Measurements from ENCODE around the gene INTS15.

INTS15 gene

GRCh38 chr7:6642239-6642839, 52.5 kb downstream of the INTS15 start:
- Histone ChIP-seq H3K9me3 (no peaks in the 10 kb centered on the region), H3K27ac (no peak overlapping the region), H3K4me3 (no peak overlapping the region), H3K36me3 (peaks cover 37 to 72% (median 57%) of the 10 kb centered on the region in 3 donors), H3K4me1 (peaks cover 0 to 31% (median 13%) of the 10 kb centered on the region in 4 donors), H3K27me3 (no peaks in the 10 kb centered on the region)
- intact Hi-C loops (cut with DNase I; ENCODE audit: low total_unique reads), result loop anchor here (10.0 kb wide), 1 partner anchor 72 kb away; no protein-coding TSS in a partner anchor
- DNase-seq, result peak in 1 of 2 donors; percentile 57
- no peak for TF ChIP-seq CTCF (IDR thresholded peaks at IDR 0.05)

GRCh38 chr7:6642861-6643640, 53.2 kb downstream of the INTS15 start:
- Histone ChIP-seq H3K36me3 (peaks cover 37 to 79% (median 64%) of the 10 kb centered on the region in 3 donors), H3K9me3 (no peaks in the 10 kb centered on the region), H3K27me3 (no peaks in the 10 kb centered on the region), H3K27ac (no peak overlapping the region), H3K4me3 (no peak overlapping the region), H3K4me1 (peaks cover 0 to 25% (median 9%) of the 10 kb centered on the region in 4 donors)
- intact Hi-C loops (cut with DNase I; ENCODE audit: low total_unique reads), result loop anchor here (10.0 kb wide), 1 partner anchor 72 kb away; no protein-coding TSS in a partner anchor
- peak in 1 of 2 donors; percentile 66 for DNase-seq
- TF ChIP-seq CTCF (IDR thresholded peaks at IDR 0.05), result no peak

GRCh38 chr7:6643915-6644625, 54.2 kb downstream of the INTS15 start:
- intact Hi-C loops (cut with DNase I; ENCODE audit: low total_unique reads), result loop anchor here (10.0 kb wide), 1 partner anchor 71 kb away; no protein-coding TSS in a partner anchor
- no peak overlapping the region for H3K4me3 ChIP-seq
- H3K27me3 ChIP-seq, result no peaks in the 10 kb centered on the region
- peaks cover 37 to 89% (median 73%) of the 10 kb centered on the region in 3 donors for H3K36me3 ChIP-seq
- peak in 1 of 2 donors; percentile 57 for DNase-seq
- TF ChIP-seq CTCF (IDR thresholded peaks at IDR 0.05), result no peak
- no peak overlapping the region for H3K27ac ChIP-seq
- peaks cover 0 to 15% (median 0%) of the 10 kb centered on the region in 4 donors for H3K4me1 ChIP-seq
- H3K9me3 ChIP-seq, result no peaks in the 10 kb centered on the region

GRCh38 chr7:6644728-6645127, 54.9 kb downstream of the INTS15 start:
- TF ChIP-seq CTCF (IDR thresholded peaks at IDR 0.05), result no peak
- Histone ChIP-seq H3K27me3 (no peaks in the 10 kb centered on the region), H3K27ac (no peak overlapping the region), H3K4me3 (no peak overlapping the region), H3K36me3 (peaks cover 37 to 96% (median 80%) of the 10 kb centered on the region in 3 donors), H3K9me3 (no peaks in the 10 kb centered on the region), H3K4me1 (peaks cover 0 to 9% (median 0%) of the 10 kb centered on the region in 4 donors)
- no peak for DNase-seq
- intact Hi-C loops (cut with DNase I; ENCODE audit: low total_unique reads), result loop anchor here (10.0 kb wide), 1 partner anchor 70 kb away; no protein-coding TSS in a partner anchor

GRCh38 chr7:6646465-6646864, 56.6 kb downstream of the INTS15 start:
- Histone ChIP-seq H3K36me3 (peaks cover 39 to 100% (median 92%) of the 10 kb centered on the region in 3 donors), H3K4me1 (peaks cover 0 to 1% (median 0%) of the 10 kb centered on the region in 4 donors), H3K9me3 (no peaks in the 10 kb centered on the region), H3K4me3 (no peak overlapping the region), H3K27ac (no peak overlapping the region), H3K27me3 (no peaks in the 10 kb centered on the region)
- intact Hi-C loops (cut with DNase I; ENCODE audit: low total_unique reads), result loop anchor here (10.0 kb wide), 1 partner anchor 68 kb away; no protein-coding TSS in a partner anchor
- TF ChIP-seq CTCF (IDR thresholded peaks at IDR 0.05), result no peak
- DNase-seq, result peak in 1 of 2 donors; percentile 60
